OCI-LY3 (cell line): Measurements from ENCODE around the gene BTBD2.

ENCODE experiments used
- H2AFZ ChIP-seq: fragments of 200-600, 300-600 bp; shearing (Covaris generic); 2 replicates; pipeline ENCODE4 v1.6.0; 2014; ENCODE audit warnings: antibody characterized with exemption, low read depth, low read length
- H3K27ac ChIP-seq: fragments of 200-600, 300-600 bp; sonication (generic); 2 replicates; pipeline ENCODE4 v1.5.1; 2014; ENCODE audit warnings: mild to moderate bottlenecking, low read length, moderate library complexity, mixed read lengths
- H3K27me3 ChIP-seq: fragments of 200-600, 300-600 bp; sonication (generic); 2 replicates; pipeline ENCODE4 v1.6.1; 2014; ENCODE audit warnings: low read depth, low read length, mixed read lengths
- H3K36me3 ChIP-seq: fragments of 200-600, 300-600 bp; sonication (generic); replicated peaks from 2 replicates; pipeline ENCODE3; 2014; ENCODE audit warnings: low read depth, low read length, mixed read lengths
- H3K4me1 ChIP-seq: fragments of 300-600, 200-600 bp; sonication (generic); 2 replicates; pipeline ENCODE4 v1.6.1; 2014; ENCODE audit warnings: low read length, mixed read lengths
- H3K4me2 ChIP-seq: fragments of 200-600, 300-600 bp; sonication (generic); 2 replicates; pipeline ENCODE4 v1.6.1; 2014; ENCODE audit warnings: low read length, mixed read lengths
- H3K4me3 ChIP-seq: fragments of 300-600, 200-600 bp; sonication (generic); 2 replicates; pipeline ENCODE4 v1.5.1; 2014; ENCODE audit warnings: antibody characterized with exemption, mild to moderate bottlenecking, low read length, moderate library complexity
- H3K79me2 ChIP-seq: fragments of 300-600, 200-600 bp; shearing (Covaris generic); 2 replicates; pipeline ENCODE4 v1.6.1; 2014; ENCODE audit warnings: mild to moderate bottlenecking, low read length, mixed read lengths
- H3K9ac ChIP-seq: fragments of 300-600, 200-600 bp; shearing (Covaris generic); 2 replicates; pipeline ENCODE4 v1.6.0; 2014; ENCODE audit warnings: mild to moderate bottlenecking, low read length, moderate library complexity
- H3K9me3 ChIP-seq: fragments of 200-600, 300-600 bp; shearing (Covaris generic); 2 replicates; pipeline ENCODE4 v1.6.1; 2014; ENCODE audit warnings: low read length, mixed read lengths; ENCODE audit not compliant: insufficient read depth
- H4K20me1 ChIP-seq: fragments of 200-600, 300-600 bp; sonication (generic); 2 replicates; pipeline ENCODE4 v1.6.1; 2016; ENCODE audit warnings: low read length, mixed read lengths; ENCODE audit not compliant: insufficient read depth
- EZH2phosphoT487 ChIP-seq: fragments of 200-600 bp; shearing (Covaris generic); IDR thresholded peaks from 2 replicates; pipeline ENCODE4 v1.6.1; 2018; ENCODE audit warnings: antibody characterized with exemption, mixed run types, low read depth
- TF ChIP-seq, protein P1 (sequence below): fragments of 200-600, 300-600 bp; sonication (generic); IDR thresholded peaks from 2 replicates; pipeline ENCODE4 v1.5.1; 2014; ENCODE audit warnings: antibody characterized with exemption, low read length, low read depth

The BTBD2 gene

DNA sequence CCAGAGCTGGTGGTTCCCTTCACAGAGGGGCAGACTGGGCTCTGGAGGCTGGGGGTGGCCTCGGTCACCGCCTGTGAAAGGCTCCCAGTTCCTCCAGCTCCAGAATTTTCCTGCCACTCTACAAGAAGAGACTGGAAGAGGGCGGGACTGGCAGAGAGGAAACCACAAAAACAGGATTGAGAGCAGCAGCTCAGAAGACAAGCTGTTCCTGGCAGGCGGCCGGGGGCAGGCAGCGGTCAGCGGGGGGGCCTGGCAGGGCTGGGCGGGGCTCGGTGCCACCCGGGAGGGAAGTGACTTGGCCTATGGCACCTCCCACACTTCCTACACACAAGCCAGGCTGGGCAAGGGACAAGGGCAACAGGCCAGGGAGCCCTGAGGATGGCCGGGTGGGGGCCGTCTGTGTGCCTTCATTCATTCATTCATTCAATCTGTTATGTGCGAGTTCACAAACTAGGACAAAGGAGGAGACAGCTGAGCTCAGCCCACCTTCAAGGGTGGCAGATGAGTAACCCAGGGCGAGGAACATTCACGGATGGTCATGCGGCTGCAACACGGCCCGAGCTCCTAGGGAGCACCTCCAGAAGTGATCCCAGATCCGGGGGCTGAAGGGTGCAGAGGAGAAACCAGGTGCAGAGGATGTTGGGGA is 16.9 kb upstream of the BTBD2 start:
- 0 out of 2 replicates have a peak overlapping the region, but pooled peaks have one; percentile 22 for H2AFZ ChIP-seq

DNA sequence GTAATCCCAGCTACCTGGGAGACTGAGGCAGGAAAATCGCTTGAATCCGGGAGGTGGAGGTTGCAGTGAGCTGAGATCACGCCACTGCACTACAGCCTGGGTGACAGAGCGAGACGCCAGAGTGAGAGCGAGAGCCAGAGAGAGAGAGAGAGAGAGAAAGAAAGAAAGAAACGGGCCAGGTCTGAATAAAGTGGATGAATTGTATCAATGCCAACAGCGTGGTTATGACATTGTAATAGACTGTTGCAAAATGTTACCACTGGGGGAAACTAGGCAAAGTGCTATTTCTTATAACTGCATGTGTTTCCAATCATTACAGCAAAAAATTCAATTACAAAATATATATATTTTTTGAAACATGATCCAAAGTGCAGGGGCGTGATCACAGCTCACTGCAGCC is 11.8 kb upstream of the BTBD2 start:
- Histone ChIP-seq H3K36me3 (peaks cover 2% of the 10 kb centered on the region), H3K79me2 (no peaks in the 10 kb centered on the region), H2AFZ (no peak overlapping the region), H3K4me3 (no peak overlapping the region), H4K20me1 (no peaks in the 10 kb centered on the region), H3K27me3 (0 out of 2 replicates have a peak, but pooled peaks cover 5% of the 10 kb centered on the region), H3K27ac (no peak overlapping the region), H3K4me2 (no peak overlapping the region), H3K4me1 (peaks cover 4% of the 10 kb centered on the region), H3K9ac (no peak overlapping the region), H3K9me3 (peaks cover 3% of the 10 kb centered on the region; the same call in 1 of the 2 replicates)
- TF ChIP-seq EZH2phosphoT487: no peak
- TF ChIP-seq, protein P1, sequence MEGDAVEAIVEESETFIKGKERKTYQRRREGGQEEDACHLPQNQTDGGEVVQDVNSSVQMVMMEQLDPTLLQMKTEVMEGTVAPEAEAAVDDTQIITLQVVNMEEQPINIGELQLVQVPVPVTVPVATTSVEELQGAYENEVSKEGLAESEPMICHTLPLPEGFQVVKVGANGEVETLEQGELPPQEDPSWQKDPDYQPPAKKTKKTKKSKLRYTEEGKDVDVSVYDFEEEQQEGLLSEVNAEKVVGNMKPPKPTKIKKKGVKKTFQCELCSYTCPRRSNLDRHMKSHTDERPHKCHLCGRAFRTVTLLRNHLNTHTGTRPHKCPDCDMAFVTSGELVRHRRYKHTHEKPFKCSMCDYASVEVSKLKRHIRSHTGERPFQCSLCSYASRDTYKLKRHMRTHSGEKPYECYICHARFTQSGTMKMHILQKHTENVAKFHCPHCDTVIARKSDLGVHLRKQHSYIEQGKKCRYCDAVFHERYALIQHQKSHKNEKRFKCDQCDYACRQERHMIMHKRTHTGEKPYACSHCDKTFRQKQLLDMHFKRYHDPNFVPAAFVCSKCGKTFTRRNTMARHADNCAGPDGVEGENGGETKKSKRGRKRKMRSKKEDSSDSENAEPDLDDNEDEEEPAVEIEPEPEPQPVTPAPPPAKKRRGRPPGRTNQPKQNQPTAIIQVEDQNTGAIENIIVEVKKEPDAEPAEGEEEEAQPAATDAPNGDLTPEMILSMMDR: no peak

More for the DNA sequence above, 16.9 kb upstream of the BTBD2 start:
- Histone ChIP-seq H3K4me3 (peak overlapping the region; percentile 27; the same call in 1 of the 2 replicates), H4K20me1 (peaks cover 4% of the 10 kb centered on the region; the same call in 1 of the 2 replicates), H3K27ac (no peak overlapping the region), H3K9me3 (no peaks in the 10 kb centered on the region), H3K27me3 (0 out of 2 replicates have a peak, but pooled peaks cover 3% of the 10 kb centered on the region), H3K79me2 (no peaks in the 10 kb centered on the region), H3K9ac (no peak overlapping the region), H3K4me1 (peaks cover 11% of the 10 kb centered on the region), H3K4me2 (peak overlapping the region; percentile 36), H3K36me3 (no peaks in the 10 kb centered on the region)
- no peak for TF ChIP-seq EZH2phosphoT487
- TF ChIP-seq, protein P1: no peak

DNA sequence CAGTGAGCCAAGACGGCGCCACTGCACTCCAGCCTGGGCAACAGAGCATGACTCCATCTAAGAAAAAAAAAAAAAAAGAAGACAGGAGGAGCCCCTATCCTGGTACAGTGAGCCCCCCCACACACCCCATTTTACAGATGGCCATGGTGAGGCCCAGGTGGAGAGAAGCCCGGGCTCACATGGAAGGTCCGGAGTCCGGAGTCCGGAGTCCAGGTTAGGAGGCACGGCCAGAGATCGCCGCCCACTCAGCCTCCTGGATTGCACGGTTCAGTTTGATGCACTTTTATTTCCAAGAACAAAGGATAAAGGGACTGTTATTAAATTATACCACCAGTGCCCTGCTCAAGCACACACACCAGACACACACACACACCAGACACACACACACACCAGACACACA is 11.3 kb upstream of the BTBD2 start:
- Histone ChIP-seq H3K4me3 (no peak overlapping the region), H3K4me2 (no peak overlapping the region), H2AFZ (no peak overlapping the region), H3K27ac (no peak overlapping the region), H3K9me3 (peaks cover 3% of the 10 kb centered on the region; the same call in 1 of the 2 replicates), H3K36me3 (peaks cover 2% of the 10 kb centered on the region), H4K20me1 (no peaks in the 10 kb centered on the region), H3K27me3 (0 out of 2 replicates have a peak, but pooled peaks cover 5% of the 10 kb centered on the region), H3K79me2 (no peaks in the 10 kb centered on the region), H3K4me1 (no peaks in the 10 kb centered on the region), H3K9ac (no peak overlapping the region)
- TF ChIP-seq, protein P1: no peak
- TF ChIP-seq EZH2phosphoT487: no peak

DNA sequence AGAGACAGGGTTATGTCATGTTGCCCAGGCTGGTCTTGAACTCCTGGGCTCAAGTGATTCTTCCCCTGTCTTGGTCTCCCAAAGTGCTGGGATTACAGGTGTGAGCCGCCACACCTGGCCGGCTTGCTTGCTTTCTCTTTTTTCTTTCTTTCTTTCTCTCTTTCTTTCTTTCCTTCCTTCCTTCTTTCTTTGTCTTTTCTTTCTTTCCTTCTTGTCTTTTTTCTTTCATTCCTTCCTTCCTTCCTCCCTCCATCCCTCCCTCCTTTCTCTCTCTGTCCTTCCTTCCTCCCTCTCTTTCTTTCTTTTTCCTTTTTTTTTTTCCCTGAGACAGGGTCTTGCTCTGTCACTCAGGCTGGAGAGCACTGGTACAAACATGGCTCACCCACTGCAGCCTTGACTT is 6.8 kb upstream of the BTBD2 start:
- Histone ChIP-seq H3K79me2 (no peaks in the 10 kb centered on the region), H4K20me1 (no peaks in the 10 kb centered on the region), H3K9ac (no peak overlapping the region), H3K4me3 (no peak overlapping the region), H2AFZ (no peak overlapping the region), H3K4me2 (no peak overlapping the region), H3K9me3 (peaks cover 3% of the 10 kb centered on the region; the same call in 1 of the 2 replicates), H3K36me3 (peaks cover 2% of the 10 kb centered on the region), H3K4me1 (peaks cover 6% of the 10 kb centered on the region; the same call in 1 of the 2 replicates), H3K27ac (no peak overlapping the region), H3K27me3 (0 out of 2 replicates have a peak, but pooled peaks cover 5% of the 10 kb centered on the region)
- TF ChIP-seq, protein P1: no peak
- no peak for TF ChIP-seq EZH2phosphoT487
